CD1c-positive myeloid dendritic cell (primary cell): Measurements from ENCODE around the gene SBNO2.

ENCODE experiments used
- DNase-seq: peaks from one replicate; pipeline ENCODE4 v3.0.0-alpha.2; 2016; ENCODE audit errors: extremely low spot score

Gene SBNO2

GRCh38 chr19:1105008-1105872 is 68.8 kb downstream of the SBNO2 start:
- no peak for DNase-seq

- peak; percentile 94 for DNase-seq
Observed at GRCh38 chr19:1104311-1105007, 69.6 kb downstream of the SBNO2 start.

GRCh38 chr19:1103708-1104310 is 70.3 kb downstream of the SBNO2 start, which contains the start of gene GPX4:
GPX4 (plus strand) TSS chr19:1103994; CDS start chr19:1104044, 50 bp downstream.
- DNase-seq, result peak; percentile 100

- DNase-seq, result no peak
Observed at GRCh38 chr19:1103132-1103707, 70.8 kb downstream of the SBNO2 start.

- DNase-seq, result peak; percentile 89
Observed at GRCh38 chr19:1102407-1103131, 71.5 kb downstream of the SBNO2 start.

GRCh38 chr19:1101337-1101698 is 72.8 kb downstream of the SBNO2 start:
- peak; percentile 75 for DNase-seq

- DNase-seq, result peak; percentile 38
Observed at GRCh38 chr19:1098177-1099051, 75.7 kb downstream of the SBNO2 start.

GRCh38 chr19:1097810-1098176 is 76.3 kb downstream of the SBNO2 start:
- DNase-seq, result peak; percentile 32

- DNase-seq, result peak; percentile 99
Observed at GRCh38 chr19:1094978-1095701, 78.9 kb downstream of the SBNO2 start, which contains the start of gene POLR2E. POLR2E (minus strand) TSS chr19:1095375; CDS start chr19:1095315, 60 bp downstream.

GRCh38 chr19:1094655-1094977 is 79.5 kb downstream of the SBNO2 start:
- no peak for DNase-seq

- DNase-seq, result no peak
Observed at GRCh38 chr19:1093811-1094553, 80.1 kb downstream of the SBNO2 start.

GRCh38 chr19:1093330-1093729 is 80.7 kb downstream of the SBNO2 start:
- DNase-seq, result no peak

GRCh38 chr19:1091544-1092175 is 82.4 kb downstream of the SBNO2 start:
- DNase-seq, result no peak

GRCh38 chr19:1090731-1091543 is 83.1 kb downstream of the SBNO2 start:
- DNase-seq, result no peak

- peak; percentile 54 for DNase-seq
Observed at GRCh38 chr19:1089891-1090290, 84.2 kb downstream of the SBNO2 start.

- DNase-seq, result no peak
Observed at GRCh38 chr19:1089126-1089771, 84.8 kb downstream of the SBNO2 start.

- DNase-seq, result peak; percentile 88
Observed at GRCh38 chr19:1088416-1089010, 85.6 kb downstream of the SBNO2 start.
